ENCODE measurements around the gene ZNF516. TPM values are rescaled to one million over a fixed set of nuclear protein-coding genes. Genes with fewer than 3 reads are reported as not detected.

The ZNF516 gene
- total RNA-seq, 1 donor from 2014 or later: 15.0 TPM

DNA sequence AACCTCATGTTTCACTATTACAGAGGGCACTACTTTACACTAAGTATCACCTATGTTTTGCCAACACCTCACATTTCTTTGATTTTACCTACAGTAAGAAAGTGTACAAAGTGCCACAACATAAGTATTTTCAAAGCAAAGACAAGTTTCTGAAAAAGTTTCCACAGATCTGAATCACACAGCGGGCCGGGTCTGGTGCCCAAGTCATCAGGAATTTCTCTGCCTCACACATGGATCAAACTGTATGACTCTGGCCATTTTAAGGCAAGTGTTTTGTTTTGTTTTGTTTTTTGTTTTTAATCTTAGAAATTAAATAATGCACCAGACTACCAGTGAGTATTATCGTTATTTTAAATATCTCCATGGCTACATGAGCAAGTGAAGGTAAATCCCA lies 73.4 kb downstream of the ZNF516 start:
- no peak for DNase-seq

DNA sequence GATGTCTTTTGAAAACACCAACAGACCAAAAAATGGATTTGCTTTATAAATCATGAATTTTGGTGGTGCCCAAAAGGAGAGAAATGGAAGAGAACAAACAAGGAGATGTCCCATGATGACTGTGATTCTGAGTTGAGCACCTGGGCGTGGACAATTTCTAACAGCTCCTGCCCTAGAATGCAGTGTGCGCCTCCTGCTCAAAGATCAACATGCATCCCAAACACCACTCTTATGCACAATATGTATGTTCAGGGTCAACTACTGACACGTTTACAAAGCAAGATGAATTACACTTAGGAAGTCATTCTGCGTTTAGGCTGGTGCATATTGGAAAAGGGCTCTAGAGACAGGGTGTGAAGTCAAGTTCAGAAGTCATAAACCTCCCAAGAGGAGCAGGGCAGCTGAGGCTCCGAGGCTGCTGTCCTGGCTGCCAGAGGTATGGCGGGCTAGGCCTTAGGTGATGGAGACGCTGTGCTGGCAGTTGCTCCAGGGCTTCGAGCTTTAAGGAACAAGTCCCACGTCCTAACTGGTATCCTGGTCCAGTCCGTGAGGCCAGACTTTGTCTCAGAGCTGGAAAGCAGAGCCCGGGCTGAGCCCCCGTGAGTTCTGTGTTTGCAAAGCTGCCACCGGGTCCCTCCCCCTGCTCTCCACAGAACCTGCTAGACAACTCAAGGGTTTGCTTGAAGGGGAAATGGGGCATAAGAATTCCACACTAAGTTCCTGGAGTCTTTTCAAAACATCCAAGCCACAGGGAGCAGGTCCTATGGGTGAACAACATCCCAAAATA lies 74.0 kb downstream of the ZNF516 start:
- no peak for DNase-seq

DNA sequence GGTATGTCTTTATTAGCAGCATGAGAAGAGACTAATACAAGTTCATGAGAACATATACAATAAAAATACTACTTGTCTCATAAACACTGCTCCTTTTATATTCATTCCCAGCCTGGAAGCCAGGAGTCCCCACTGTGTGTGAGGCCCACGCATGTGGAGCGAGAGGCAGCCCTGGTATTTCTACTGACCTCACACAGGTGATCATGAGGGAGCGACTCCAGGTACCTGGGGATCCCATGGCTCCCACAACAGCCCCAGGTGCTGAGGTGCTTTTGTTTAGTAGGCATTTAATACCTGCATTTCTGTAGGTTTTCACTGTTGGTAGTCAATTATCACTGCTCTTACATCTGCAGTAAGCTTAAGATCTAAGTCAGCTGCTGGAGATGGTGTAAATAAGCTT lies 75.2 kb downstream of the ZNF516 start:
- DNase-seq: no peak

DNA sequence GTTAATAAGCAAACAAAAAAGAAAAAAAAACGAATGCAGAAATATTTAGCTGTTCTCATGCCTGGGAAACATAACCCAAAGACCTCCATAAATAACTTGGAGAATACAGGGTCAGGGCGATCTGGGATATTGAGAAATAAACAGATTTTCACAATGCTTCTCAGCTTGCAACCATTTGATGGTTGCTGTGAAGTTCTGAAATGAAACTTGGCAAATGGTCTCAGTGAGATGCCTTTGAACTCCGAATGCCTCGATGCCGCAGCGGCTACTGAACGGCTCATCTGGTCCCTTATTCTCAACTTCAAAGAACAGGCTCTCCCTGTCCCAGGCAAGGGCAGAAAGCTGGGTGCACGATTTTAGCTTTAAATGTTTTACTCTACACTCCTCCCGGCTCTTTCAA lies 78.1 kb downstream of the ZNF516 start:
- no peak for DNase-seq

DNA sequence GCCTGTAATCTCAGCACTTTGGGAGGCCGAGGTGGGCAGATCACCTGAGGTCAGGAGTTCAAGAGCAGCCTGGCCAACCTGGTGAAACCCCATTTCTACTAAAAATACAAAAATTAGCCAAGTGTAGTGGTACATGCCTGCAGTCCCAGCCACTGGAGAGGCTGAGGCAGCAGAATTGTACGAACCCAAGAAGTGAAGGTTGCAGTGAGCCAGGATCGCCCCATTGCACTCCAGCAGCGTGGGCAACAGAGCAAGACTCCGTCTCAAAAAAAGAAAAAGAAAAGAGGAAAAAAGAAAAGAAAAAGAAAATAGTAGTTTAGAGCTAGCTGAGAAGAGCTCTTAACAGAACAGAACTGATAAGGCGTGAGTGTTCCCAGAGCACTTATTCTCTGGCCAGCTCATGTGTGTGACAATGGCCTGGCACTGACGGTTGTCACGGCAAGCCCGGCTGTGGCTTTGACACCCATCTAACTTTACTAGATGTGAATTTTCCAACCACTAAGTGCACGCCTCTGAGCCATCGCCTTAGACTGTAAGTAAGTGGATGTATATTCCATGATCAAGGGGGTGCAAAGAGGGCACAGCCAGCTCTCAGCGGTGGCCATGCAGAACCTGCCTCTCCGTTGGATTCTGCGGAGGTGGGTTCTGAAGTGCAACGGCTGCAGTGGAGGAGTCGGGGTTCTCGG lies 80.0 kb downstream of the ZNF516 start:
- no peak for DNase-seq

DNA sequence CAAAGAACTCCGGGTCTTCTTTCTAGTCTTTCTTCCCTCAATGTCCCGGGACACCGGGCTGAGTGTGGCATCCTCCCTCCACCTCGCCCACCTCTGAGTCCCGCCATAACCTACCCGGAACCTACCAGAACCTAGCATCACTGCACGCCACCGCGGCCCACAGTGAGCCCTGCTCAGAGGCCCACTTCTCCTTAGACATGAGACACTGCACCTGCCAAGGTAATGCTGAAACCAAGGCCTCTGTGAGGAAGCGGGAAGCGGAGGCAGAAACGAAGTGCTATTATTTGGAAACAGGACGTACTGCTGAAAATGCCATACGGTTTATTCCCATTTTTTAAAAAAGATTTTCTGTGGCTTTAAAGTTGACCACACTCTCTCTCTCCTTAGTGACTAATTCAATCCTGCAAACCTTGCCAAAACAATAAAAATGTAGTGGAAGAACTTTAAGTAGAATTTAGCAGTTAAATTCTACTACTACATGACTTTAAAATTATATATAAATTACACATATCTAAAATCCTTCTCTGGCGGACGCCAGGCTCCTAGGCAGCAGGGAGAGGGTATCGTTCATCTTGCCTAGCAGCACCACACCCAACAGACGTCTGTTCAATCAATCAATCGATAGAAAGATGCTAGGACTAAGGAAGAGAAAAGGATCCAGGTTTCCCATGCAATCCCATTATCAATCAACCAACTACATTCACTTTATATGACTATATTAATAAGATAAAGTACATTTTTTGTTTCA lies 82.0 kb downstream of the ZNF516 start:
- no peak for DNase-seq

DNA sequence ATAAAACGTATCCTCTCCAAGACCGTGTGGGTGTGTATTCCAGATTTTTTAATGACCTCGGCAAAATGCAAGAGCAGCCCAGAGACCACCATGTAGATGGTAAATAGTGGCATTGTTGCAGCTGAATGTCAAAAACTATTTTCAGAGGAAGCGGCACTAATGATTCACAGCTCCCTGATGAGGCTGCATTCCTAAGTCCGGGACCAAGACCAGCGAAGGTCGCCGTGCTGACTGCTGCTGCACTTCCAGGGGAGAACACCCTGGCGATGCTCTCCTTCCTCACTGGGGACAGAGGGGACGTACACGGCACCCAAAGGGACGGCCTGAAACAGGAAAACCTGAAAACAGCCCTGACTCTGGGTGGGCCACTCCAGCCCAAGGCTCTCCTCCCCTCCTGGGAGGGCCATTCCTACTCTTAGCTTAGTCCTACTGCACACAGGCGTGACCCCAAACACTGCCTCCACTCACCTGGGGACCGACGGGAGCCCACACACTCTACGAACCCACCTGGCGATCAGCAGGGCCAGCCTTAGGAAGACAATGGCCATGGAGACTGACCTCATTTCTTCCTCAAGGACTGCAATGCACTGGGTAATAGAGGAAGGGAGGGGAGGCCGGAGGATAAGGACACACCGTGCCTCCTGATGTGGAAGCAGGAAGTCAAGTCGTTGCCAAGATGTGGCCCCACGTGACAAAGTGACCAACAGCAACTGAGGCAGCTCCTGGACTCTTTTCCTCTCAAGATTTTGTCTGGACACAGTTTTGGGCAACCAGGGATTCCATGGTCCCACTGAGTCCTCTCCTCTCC lies 82.8 kb downstream of the ZNF516 start:
- no peak for DNase-seq

DNA sequence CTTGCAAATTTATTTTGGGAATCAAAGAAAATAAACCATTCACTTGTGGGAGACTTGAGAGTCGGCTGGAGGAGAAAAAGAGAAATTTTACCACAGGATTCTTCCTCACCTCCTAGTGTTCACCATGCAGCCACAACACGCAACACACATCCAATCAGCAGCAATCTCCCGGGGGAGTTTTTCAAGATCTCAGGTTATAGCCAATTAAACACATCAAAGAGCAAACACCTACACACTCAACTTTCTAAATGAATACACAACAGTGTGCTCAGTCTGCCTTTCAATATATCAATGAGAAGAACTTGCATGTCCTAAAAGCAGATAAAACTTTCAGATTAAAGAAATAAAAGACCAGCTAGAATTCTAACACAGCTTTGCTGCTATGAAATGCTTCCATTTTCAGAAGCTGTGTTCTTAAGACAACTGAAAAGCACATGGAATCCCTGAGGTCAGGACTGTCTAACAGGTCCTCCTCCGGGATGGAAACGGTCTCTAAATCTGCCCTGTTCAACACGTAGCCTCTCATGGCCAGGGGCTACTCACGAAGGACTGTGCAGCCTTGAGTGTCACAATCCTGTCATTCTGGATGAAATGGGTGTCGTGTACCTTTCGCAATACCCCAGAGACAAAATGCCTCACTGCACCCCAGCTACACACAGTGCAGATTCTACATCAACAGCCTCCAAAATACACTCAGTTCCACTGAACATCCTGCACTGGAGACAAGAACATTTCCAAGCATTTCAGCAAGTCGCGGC lies 84.2 kb downstream of the ZNF516 start:
- no peak for DNase-seq

DNA sequence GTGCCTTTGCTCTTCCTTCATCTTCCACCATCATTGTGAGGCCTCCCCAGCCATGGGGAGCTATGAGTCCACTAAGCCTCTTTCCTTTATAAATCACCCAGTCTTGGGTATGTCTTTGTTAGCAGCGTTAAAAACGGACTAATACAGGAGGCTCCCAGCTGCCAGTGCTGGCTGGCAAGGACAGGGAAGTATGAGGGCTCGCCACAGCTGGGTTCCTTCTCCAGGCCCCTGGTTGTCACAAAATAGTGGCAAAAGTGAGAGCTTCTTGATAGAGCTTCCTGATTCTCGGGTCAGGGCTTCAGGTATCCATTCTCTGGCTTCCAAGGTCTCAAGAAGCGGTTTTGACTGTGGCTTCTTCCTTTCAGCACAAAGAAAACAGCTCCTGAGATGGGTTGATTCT lies 85.0 kb downstream of the ZNF516 start:
- no peak for DNase-seq

DNA sequence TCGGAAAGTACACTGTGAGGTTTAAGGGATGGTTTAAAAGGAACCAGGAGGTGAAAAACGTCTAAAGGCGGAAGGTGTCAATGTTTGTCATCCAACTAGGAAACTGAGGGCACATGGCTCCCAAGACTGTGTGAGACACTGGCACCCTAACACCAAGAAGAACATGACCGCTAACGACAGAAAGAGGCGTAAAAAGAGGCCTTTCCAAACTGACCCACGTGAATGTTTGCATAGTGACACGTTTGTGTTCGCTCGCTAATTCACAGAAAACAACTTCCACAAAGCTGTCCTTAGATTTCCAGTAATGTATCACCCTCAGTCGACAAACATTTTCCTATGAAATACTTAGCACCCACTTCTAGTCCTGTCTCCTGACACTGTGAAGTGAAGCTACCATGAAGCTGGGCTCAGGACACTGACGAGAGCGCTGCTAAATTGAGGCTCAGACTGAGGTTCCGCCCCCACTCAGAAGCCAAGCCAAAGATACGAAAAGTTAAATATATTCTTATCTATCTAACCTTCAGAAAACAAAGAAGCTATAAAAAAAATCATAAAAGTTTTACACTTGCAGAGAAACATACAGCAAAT lies 86.5 kb downstream of the ZNF516 start:
- DNase-seq: no peak

DNA sequence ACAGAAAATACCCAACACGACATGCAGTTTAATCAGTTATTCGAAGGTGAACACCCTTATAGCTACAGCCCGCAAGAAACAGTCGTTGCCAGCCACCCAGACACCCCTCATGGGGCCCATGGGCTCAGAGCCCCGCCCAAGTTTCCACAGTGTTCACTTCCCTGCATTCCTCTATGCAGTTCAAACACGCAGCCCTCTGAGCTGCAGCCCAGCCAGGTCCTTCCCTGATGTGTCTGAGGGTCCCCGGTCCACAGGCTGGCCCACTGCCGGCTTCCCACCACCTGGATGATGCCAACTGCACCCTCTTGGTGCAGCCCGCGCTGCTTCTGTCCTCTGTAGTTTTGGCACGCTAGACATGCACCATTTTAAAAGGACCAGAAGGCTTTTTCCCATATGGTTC lies 87.4 kb downstream of the ZNF516 start:
- no peak for DNase-seq

DNA sequence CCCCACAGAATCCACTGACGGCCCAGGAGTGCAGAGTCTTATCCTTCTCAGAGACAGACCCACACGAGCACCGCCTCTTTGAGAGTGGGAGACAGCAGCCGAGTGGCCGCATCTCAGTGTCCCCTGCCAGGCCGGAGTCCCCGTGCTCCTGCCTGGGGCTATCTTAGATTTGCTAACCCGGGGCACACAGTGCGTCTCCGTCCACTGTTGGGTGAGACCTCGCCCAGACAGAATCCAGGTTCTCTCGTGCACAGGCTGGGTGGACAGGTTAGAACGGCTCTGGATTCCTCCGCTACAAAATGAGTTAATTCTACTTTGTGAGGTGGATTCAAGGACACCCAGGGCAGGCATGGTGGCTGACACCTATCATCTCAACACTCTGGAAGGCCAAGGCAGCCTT lies 88.3 kb downstream of the ZNF516 start:
- no peak for DNase-seq

DNA sequence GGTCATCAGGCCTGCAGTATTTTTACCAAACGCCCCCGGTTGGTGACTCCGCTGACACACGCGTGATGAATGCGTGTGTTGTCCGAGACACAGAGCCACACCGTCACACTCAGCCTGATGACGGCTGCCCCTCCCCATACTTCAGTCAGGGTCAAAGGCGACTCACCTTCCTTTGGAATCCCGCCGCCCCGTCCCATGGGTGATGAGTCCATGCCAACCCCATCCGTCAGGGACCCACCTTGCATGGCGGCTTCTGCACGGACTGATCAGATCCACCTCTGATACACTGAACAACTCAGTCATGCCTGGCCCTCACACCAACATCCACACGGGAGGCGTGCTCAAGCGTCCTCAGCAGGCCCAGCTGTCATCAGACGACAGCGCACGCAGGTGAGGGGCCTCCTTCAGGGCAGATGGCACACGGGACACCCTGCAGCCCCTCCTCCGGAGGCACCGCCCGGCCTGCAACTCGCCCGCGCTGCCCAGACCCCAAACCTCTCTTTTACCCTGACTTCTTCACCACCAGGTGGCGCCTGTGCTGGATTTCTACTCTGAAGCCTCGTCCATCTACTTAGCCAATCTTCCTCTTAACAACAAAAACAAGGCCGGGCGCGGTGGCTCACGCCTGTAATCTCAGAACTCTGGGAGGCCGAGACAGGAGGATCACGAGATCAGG lies 89.2 kb downstream of the ZNF516 start:
- DNase-seq: no peak

DNA sequence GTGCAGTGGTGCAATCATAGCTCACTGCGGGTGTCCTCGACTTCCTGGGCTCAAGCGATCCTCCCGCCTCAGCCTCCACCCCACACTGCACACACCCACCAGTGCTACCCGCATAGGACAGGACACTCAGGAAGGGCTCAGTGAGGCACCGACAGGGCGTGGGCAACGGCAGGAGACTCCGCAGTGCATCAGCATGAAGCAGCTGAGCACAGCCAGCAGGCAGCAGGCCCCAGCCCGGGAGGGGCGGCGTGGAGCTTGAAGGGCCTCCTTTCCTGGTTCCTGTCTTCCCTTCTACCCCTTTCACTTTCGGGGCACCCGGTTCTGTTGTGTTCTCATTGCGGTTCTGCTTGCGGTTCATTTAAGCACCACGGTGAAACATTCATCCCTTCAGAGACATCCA lies 89.8 kb downstream of the ZNF516 start:
- DNase-seq: no peak

DNA sequence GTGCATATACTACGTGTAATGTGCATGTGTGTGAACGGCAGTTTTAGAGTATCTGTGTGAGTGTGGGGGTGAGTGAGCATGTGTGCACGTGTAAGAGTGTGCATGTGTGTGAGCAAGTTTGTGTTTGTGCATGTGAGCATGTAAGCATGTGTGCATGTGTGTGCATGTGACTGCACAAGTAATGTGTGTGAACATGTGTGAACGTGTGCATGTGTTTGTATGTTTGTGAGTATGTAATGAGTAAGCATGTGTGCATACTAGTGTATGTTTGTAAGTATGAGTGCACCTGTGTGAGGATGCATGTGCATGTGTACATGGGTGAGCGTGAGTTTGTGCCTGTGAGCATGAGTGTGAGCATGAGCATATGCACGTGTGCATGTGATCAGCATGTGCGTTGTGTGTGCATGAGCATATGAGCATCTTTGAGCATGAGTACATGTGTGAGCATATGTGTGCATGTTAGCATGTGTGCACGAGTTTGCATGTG lies 90.7 kb downstream of the ZNF516 start:
- no peak for DNase-seq

DNA sequence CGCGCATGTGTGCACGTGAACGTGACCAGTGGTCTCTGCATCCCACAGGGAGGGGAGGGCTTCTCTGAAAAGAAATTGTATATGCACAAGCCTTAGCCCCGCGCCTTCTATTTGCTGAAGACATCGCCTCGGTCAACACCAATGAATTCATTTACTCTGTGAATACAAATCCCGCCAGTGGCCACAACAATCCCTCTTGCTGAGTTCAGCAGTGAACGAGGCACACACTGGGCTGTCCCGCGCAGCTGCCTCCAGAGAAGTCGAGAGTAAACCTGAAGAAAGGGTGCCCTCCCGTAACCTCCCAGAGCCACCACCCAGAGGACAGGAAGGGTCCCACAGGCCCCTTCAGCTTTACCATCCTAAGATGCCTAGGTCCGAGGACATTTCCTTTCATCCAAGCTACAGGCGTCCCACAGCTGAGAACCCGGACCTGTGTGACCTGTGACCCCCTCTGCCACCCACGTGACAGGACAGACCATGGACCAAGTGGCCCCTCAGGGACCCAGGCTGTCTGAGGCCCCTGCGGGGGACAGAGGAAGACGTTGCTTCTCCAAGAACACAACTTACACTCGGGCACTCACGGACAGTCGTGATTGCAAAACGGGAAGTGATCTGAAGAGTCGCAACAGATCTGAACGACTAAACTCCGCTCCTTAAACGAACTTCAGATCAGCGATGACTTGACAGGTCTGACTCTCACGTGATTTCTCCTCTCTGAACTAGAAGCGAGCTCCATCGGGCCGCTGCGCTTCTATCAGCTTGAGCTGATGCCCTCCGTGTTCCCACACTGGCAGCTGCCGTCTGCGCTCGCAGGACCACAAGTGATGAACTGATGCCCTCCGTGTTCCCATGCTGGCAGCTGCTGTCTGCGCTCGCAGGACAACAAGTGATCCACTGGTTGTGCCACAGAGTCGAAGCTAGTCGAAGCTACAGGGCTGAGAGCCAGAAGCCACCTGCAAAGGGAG lies 92.7 kb downstream of the ZNF516 start:
- DNase-seq: no peak

DNA sequence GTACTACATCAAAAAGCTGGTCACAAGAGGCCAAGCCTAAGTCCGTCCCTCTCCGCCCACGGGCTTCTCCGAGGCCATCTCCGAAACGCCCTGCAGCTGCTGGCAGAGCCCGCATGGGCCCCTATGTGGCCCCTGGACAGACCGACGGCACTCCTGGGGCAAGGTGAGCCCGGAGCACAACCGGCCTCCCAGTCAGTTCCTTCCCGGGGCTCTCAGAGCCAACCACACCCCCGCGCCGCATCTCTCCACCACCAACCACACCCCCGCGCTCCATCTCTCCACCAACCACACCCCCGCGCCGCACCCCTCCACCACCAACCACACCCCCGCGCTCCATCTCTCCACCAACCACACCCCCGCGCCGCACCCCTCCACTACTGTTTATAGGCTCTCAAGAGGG lies 93.5 kb downstream of the ZNF516 start:
- no peak for DNase-seq

DNA sequence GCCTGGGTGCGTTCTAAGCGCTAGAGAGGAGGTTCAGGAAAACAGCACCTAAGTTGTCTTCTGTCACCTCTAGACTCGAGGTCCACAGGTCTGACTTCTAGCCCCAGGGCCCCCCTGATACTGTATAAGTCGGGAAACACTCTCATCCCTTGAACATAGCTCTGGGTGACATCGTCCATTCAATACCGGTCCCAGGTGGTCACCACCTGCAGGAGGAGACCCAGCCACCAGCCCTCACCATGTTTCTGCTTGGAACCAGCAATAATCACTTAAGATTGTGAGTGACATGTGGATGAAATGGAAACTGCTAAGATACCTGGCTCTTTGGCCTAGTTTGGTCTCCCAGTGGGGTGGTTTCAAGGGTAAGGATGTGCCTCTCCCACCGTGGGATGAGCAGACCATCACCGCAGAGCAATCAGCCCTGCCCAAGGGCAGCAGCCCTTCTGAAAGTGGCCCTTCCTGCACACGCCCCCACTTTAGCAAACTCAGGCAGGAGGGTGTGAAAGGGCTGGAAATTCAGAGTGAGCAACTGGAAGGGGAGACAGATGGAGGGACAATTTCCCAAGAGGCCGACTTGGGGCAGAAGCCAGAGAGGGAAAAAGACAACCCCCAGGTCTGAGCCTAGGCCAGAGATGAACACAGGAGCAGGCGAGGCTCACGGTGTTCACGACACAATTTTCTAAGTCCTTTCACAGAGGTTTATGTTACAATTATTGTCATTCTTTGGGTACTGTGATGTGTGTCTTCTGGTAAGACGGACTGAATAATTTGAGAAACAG lies 95.2 kb downstream of the ZNF516 start:
- DNase-seq: no peak

Measured in occipital lobe (tissue), 2 donors.